Activated CD4-positive, alpha-beta T cell treated with anti-CD3 and anti-CD28 coated beads, Interleukin-2, amount 10 ng/mL, durations not matched to agents 7 days and 5 days (primary cell): ENCODE results near the gene TRAM1L1. TPM values are rescaled to one million over a fixed set of nuclear protein-coding genes. Genes with fewer than 3 reads are reported as not detected.

Experiments
- CTCF ChIA-PET: fragments of 350-600 bp; sonication (Branson Sonifier 250); formaldehyde crosslinking; loops from one replicate; lab custom pipeline; 2021; ENCODE audit warnings: antibody characterized with exemption; lab: Charles Lee
- POLR2A ChIA-PET: fragments of 350-600 bp; sonication (Branson Sonifier 250); formaldehyde crosslinking; loops from one replicate; lab custom pipeline; 2021; ENCODE audit warnings: antibody characterized with exemption; lab: Charles Lee
- DNase-seq: peaks from one replicate; pipeline ENCODE4 v3.0.0-alpha.2; 2020
- H3K27ac Mint-ChIP-seq: one replicate; pipeline ENCODE4 v1.8.0; 2021; ENCODE audit warnings: mild to moderate bottlenecking, moderate library complexity, mixed read lengths
- H3K27me3 Mint-ChIP-seq: one replicate; pipeline ENCODE4 v1.8.0; 2021; ENCODE audit warnings: mixed read lengths
- H3K36me3 Mint-ChIP-seq: one replicate; pipeline ENCODE4 v1.8.0; 2021; ENCODE audit warnings: low read depth, mixed read lengths
- H3K4me1 Mint-ChIP-seq: one replicate; pipeline ENCODE4 v1.8.0; 2021; ENCODE audit warnings: mixed read lengths
- H3K4me3 Mint-ChIP-seq: one replicate; pipeline ENCODE4 v1.8.0; 2021; ENCODE audit warnings: mild to moderate bottlenecking, moderate library complexity, mixed read lengths
- H3K9me3 Mint-ChIP-seq: one replicate; pipeline ENCODE4 v1.8.0; 2021; ENCODE audit warnings: mixed read lengths
- total RNA-seq, 2 experiments: library from RNA; stranded (reverse); gene quantifications; one replicate each; pipeline ENCODE4 v1.2.3, GENCODE V29; 2021

TRAM1L1 gene
- total RNA-seq: not detected

- Mint-ChIP-seq H3K36me3 (no peaks in the 10 kb centered on the region), H3K27me3 (peaks cover 5% of the 10 kb centered on the region), H3K4me3 (peak within 1 kb of the TSS; percentile 56), H3K9me3 (no peaks in the 10 kb centered on the region), H3K4me1 (no peaks in the 10 kb centered on the region), H3K27ac (no peak within 1 kb of the TSS)
- ChIA-PET CTCF (no interaction called here), POLR2A (no interaction called here)
- peak; percentile 6 for DNase-seq
Measured at GRCh38 chr4:117084866-117085701, at the start of gene TRAM1L1. Gene TRAM1L1, minus strand, starts transcription at chr4:117085576. Its CDS starts 183 bp downstream, at chr4:117085393.

GRCh38 chr4:117134386-117134785 lies 49.0 kb upstream of the TRAM1L1 start:
- H3K9me3 Mint-ChIP-seq: no peaks in the 10 kb centered on the region
- no peaks in the 10 kb centered on the region for H3K4me1 Mint-ChIP-seq
- POLR2A ChIA-PET: no interaction called here
- no peak for DNase-seq
- no peak overlapping the region for H3K27ac Mint-ChIP-seq
- no peaks in the 10 kb centered on the region for H3K27me3 Mint-ChIP-seq
- no peaks in the 10 kb centered on the region for H3K36me3 Mint-ChIP-seq
- CTCF ChIA-PET: no interaction called here
- H3K4me3 Mint-ChIP-seq: no peak overlapping the region

GRCh38 chr4:117096886-117097285 lies 11.5 kb upstream of the TRAM1L1 start:
- CTCF ChIA-PET: no interaction called here

GRCh38 chr4:117096462-117096861 lies 11.1 kb upstream of the TRAM1L1 start:
- DNase-seq: no peak
- Mint-ChIP-seq H3K4me1 (no peaks in the 10 kb centered on the region), H3K4me3 (no peak overlapping the region), H3K27me3 (no peaks in the 10 kb centered on the region), H3K36me3 (no peaks in the 10 kb centered on the region), H3K9me3 (no peaks in the 10 kb centered on the region), H3K27ac (no peak overlapping the region)
- ChIA-PET CTCF (no interaction called here), POLR2A (no interaction called here)

More at GRCh38 chr4:117096886-117097285, 11.5 kb upstream of the TRAM1L1 start:
- Mint-ChIP-seq H3K27ac (no peak overlapping the region), H3K4me1 (no peaks in the 10 kb centered on the region), H3K27me3 (no peaks in the 10 kb centered on the region), H3K36me3 (no peaks in the 10 kb centered on the region), H3K9me3 (no peaks in the 10 kb centered on the region), H3K4me3 (no peak overlapping the region)
- DNase-seq: no peak
- POLR2A ChIA-PET: no interaction called here

GRCh38 chr4:117093571-117093970 lies 8.2 kb upstream of the TRAM1L1 start:
- no peaks in the 10 kb centered on the region for H3K36me3 Mint-ChIP-seq
- CTCF ChIA-PET: no interaction called here
- H3K4me3 Mint-ChIP-seq: no peak overlapping the region
- H3K9me3 Mint-ChIP-seq: no peaks in the 10 kb centered on the region
- H3K27me3 Mint-ChIP-seq: no peaks in the 10 kb centered on the region
- no peaks in the 10 kb centered on the region for H3K4me1 Mint-ChIP-seq
- no peak overlapping the region for H3K27ac Mint-ChIP-seq
- no peak for DNase-seq
- POLR2A ChIA-PET: no interaction called here

GRCh38 chr4:117077760-117078159 lies 7.6 kb downstream of the TRAM1L1 start:
- CTCF ChIA-PET: no interaction called here
- Mint-ChIP-seq H3K27me3 (no peaks in the 10 kb centered on the region), H3K4me3 (no peak overlapping the region), H3K36me3 (no peaks in the 10 kb centered on the region), H3K27ac (no peak overlapping the region), H3K4me1 (no peaks in the 10 kb centered on the region), H3K9me3 (no peaks in the 10 kb centered on the region)
- POLR2A ChIA-PET: no interaction called here
- no peak for DNase-seq

GRCh38 chr4:117068120-117068519 lies 17.3 kb downstream of the TRAM1L1 start:
- no peaks in the 10 kb centered on the region for H3K9me3 Mint-ChIP-seq
- POLR2A ChIA-PET: no interaction called here
- H3K27me3 Mint-ChIP-seq: no peaks in the 10 kb centered on the region
- no peak for DNase-seq
- H3K36me3 Mint-ChIP-seq: no peaks in the 10 kb centered on the region
- no peak overlapping the region for H3K4me3 Mint-ChIP-seq
- no peaks in the 10 kb centered on the region for H3K4me1 Mint-ChIP-seq
- H3K27ac Mint-ChIP-seq: no peak overlapping the region
- CTCF ChIA-PET: no interaction called here

- no peak overlapping the region for H3K27ac Mint-ChIP-seq
- no peaks in the 10 kb centered on the region for H3K27me3 Mint-ChIP-seq
- H3K4me1 Mint-ChIP-seq: no peaks in the 10 kb centered on the region
- H3K4me3 Mint-ChIP-seq: no peak overlapping the region
- no peak for DNase-seq
- H3K36me3 Mint-ChIP-seq: no peaks in the 10 kb centered on the region
- ChIA-PET CTCF (no interaction called here), POLR2A (no interaction called here)
- H3K9me3 Mint-ChIP-seq: no peaks in the 10 kb centered on the region
Measured at GRCh38 chr4:117063961-117064696, 21.2 kb downstream of the TRAM1L1 start.

GRCh38 chr4:117042962-117043361 lies 42.4 kb downstream of the TRAM1L1 start:
- Mint-ChIP-seq H3K9me3 (no peaks in the 10 kb centered on the region), H3K27me3 (no peaks in the 10 kb centered on the region), H3K4me1 (no peaks in the 10 kb centered on the region), H3K4me3 (no peak overlapping the region), H3K27ac (no peak overlapping the region), H3K36me3 (no peaks in the 10 kb centered on the region)
- no peak for DNase-seq
- POLR2A ChIA-PET: no interaction called here
- CTCF ChIA-PET: no interaction called here
